ENCODE measurements around the gene CTU1.
A peak's percentile ranks its signal among the peaks of the same experiment; 100 is the strongest.

Gene CTU1

GRCh38 chr19:51107406-51108065 lies 673 bp downstream of the CTU1 start:
- Histone ChIP-seq H3K4ac (ENCODE audit: low read depth, low read length) (peak overlapping the region; percentile 7), H3K4me2 (ENCODE audit: low read length) (peak overlapping the region; percentile 71), H4K12ac (ENCODE audit: low read depth, low read length) (no peak overlapping the region), H3K9ac (ENCODE audit: low read length) (peak overlapping the region; percentile 14), H3K79me2 (ENCODE audit: control insufficient read depth, insufficient read depth, low read length, poor library complexity) (no peaks in the 10 kb centered on the region), H4K8ac (ENCODE audit: low read depth, low read length) (peak overlapping the region; percentile 64), H2BK120ac (ENCODE audit: insufficient read depth, low read length, poor library complexity) (no peak overlapping the region), H3K14ac (ENCODE audit: low read length) (no peak overlapping the region), H3K18ac (ENCODE audit: low read length) (no peak overlapping the region), H2BK12ac (ENCODE audit: low read length) (no peak overlapping the region), H3K27me3 (ENCODE audit: insufficient read depth, low read length) (no peaks in the 10 kb centered on the region), H3K36me3 (ENCODE audit: control insufficient read depth in 1 of 2, insufficient read depth in 2 of 2, low read length in 2 of 2) (peaks cover 12 to 13% of the 10 kb centered on the region in 2 experiments), H3K4me1 (ENCODE audit: control insufficient read depth in 1 of 2, insufficient read depth in 2 of 2, low read length in 2 of 2) (peaks cover 7 to 10% of the 10 kb centered on the region in 2 experiments), H2AK5ac (ENCODE audit: low read length) (no peak overlapping the region), H3K9me3 (ENCODE audit: insufficient read depth, low read depth, low read length) (peaks cover 5% of the 10 kb centered on the region), H3K79me1 (ENCODE audit: low read length) (peaks cover 2% of the 10 kb centered on the region), H3K27ac (ENCODE audit: low read depth, low read length) (no peak overlapping the region), H3K4me3 (ENCODE audit: low read depth, low read length) (peak overlapping the region; percentile 87), H4K91ac (ENCODE audit: low read depth, low read length) (no peak overlapping the region), H3K23ac (ENCODE audit: low read length) (no peak overlapping the region), H2AFZ (ENCODE audit: insufficient read depth, low read length, poor library complexity) (peak overlapping the region; percentile 11), H2BK5ac (ENCODE audit: low read depth, low read length, poor library complexity) (no peak overlapping the region)
- WGBS (ENCODE audit: extremely low coverage, insufficient coverage, insufficient read length) = no CpG with 5 or more reads among the region's 18 CpGs
- DNase-seq = peak in 1 of 2 donors; percentile 14

GRCh38 chr19:51103926-51104341 lies 4.3 kb downstream of the CTU1 start:
- H2BK5ac ChIP-seq (ENCODE audit: low read depth, low read length, poor library complexity) = no peak overlapping the region
- H2BK120ac ChIP-seq (ENCODE audit: insufficient read depth, low read length, poor library complexity) = no peak overlapping the region
- DNase-seq = no peak
- H3K14ac ChIP-seq (ENCODE audit: low read length) = no peak overlapping the region
- no peak overlapping the region for H3K18ac ChIP-seq (ENCODE audit: low read length)
- no peak overlapping the region for H4K91ac ChIP-seq (ENCODE audit: low read depth, low read length)
- H3K4ac ChIP-seq (ENCODE audit: low read depth, low read length) = no peak overlapping the region
- WGBS (ENCODE audit: extremely low coverage, insufficient coverage, insufficient read length) = no CpG with 5 or more reads among the region's 49 CpGs
- no peak overlapping the region for H3K27ac ChIP-seq (ENCODE audit: low read depth, low read length)
- H4K8ac ChIP-seq (ENCODE audit: low read depth, low read length) = no peak overlapping the region
- H3K9ac ChIP-seq (ENCODE audit: low read length) = no peak overlapping the region
- peaks cover 22 to 23% of the 10 kb centered on the region in 2 experiments for H3K36me3 ChIP-seq (ENCODE audit: control insufficient read depth in 1 of 2, insufficient read depth in 2 of 2, low read length in 2 of 2)
- H2BK12ac ChIP-seq (ENCODE audit: low read length) = no peak overlapping the region
- no peaks in the 10 kb centered on the region for H3K27me3 ChIP-seq (ENCODE audit: insufficient read depth, low read length)
- H3K9me3 ChIP-seq (ENCODE audit: insufficient read depth, low read depth, low read length) = peaks cover 5% of the 10 kb centered on the region
- peaks cover 2% of the 10 kb centered on the region for H3K79me1 ChIP-seq (ENCODE audit: low read length)
- no peaks in the 10 kb centered on the region for H3K79me2 ChIP-seq (ENCODE audit: control insufficient read depth, insufficient read depth, low read length, poor library complexity)
- peaks cover 6 to 10% of the 10 kb centered on the region in 2 experiments for H3K4me1 ChIP-seq (ENCODE audit: control insufficient read depth in 1 of 2, insufficient read depth in 2 of 2, low read length in 2 of 2)
- no peak overlapping the region for H4K12ac ChIP-seq (ENCODE audit: low read depth, low read length)
- no peak overlapping the region for H2AK5ac ChIP-seq (ENCODE audit: low read length)
- H3K23ac ChIP-seq (ENCODE audit: low read length) = no peak overlapping the region
- no peak overlapping the region for H3K4me2 ChIP-seq (ENCODE audit: low read length)
- H2AFZ ChIP-seq (ENCODE audit: insufficient read depth, low read length, poor library complexity) = no peak overlapping the region
- no peak overlapping the region for H3K4me3 ChIP-seq (ENCODE audit: low read depth, low read length)

- Histone ChIP-seq H2AK5ac (ENCODE audit: low read length) (no peak overlapping the region), H4K8ac (ENCODE audit: low read depth, low read length) (no peak overlapping the region), H3K27me3 (ENCODE audit: insufficient read depth, low read length) (no peaks in the 10 kb centered on the region), H2AFZ (ENCODE audit: insufficient read depth, low read length, poor library complexity) (no peak overlapping the region), H4K91ac (ENCODE audit: low read depth, low read length) (no peak overlapping the region), H2BK120ac (ENCODE audit: insufficient read depth, low read length, poor library complexity) (no peak overlapping the region), H3K4me3 (ENCODE audit: low read depth, low read length) (no peak overlapping the region), H4K12ac (ENCODE audit: low read depth, low read length) (no peak overlapping the region), H2BK12ac (ENCODE audit: low read length) (no peak overlapping the region), H3K18ac (ENCODE audit: low read length) (no peak overlapping the region), H3K23ac (ENCODE audit: low read length) (no peak overlapping the region), H3K4me2 (ENCODE audit: low read length) (no peak overlapping the region), H3K14ac (ENCODE audit: low read length) (no peak overlapping the region), H3K79me1 (ENCODE audit: low read length) (peaks cover under 1% of the 10 kb centered on the region), H3K9ac (ENCODE audit: low read length) (no peak overlapping the region), H3K9me3 (ENCODE audit: insufficient read depth, low read depth, low read length) (peaks cover 5% of the 10 kb centered on the region), H3K36me3 (ENCODE audit: control insufficient read depth in 1 of 2, insufficient read depth in 2 of 2, low read length in 2 of 2) (peaks cover 27 to 28% of the 10 kb centered on the region in 2 experiments), H3K79me2 (ENCODE audit: control insufficient read depth, insufficient read depth, low read length, poor library complexity) (no peaks in the 10 kb centered on the region), H3K4me1 (ENCODE audit: control insufficient read depth in 1 of 2, insufficient read depth in 2 of 2, low read length in 2 of 2) (peaks cover 3 to 6% of the 10 kb centered on the region in 2 experiments), H3K4ac (ENCODE audit: low read depth, low read length) (no peak overlapping the region), H2BK5ac (ENCODE audit: low read depth, low read length, poor library complexity) (no peak overlapping the region), H3K27ac (ENCODE audit: low read depth, low read length) (no peak overlapping the region)
- DNase-seq = no peak
- no CpG with 5 or more reads among the region's 7 CpGs for WGBS (ENCODE audit: extremely low coverage, insufficient coverage, insufficient read length)
Measured at GRCh38 chr19:51102991-51103390, 5.2 kb downstream of the CTU1 start.

GRCh38 chr19:51101171-51101865 lies 6.9 kb downstream of the CTU1 start:
- H3K27ac ChIP-seq (ENCODE audit: low read depth, low read length) = no peak overlapping the region
- peaks cover 5% of the 10 kb centered on the region for H3K9me3 ChIP-seq (ENCODE audit: insufficient read depth, low read depth, low read length)
- H2BK5ac ChIP-seq (ENCODE audit: low read depth, low read length, poor library complexity) = no peak overlapping the region
- no peak overlapping the region for H3K23ac ChIP-seq (ENCODE audit: low read length)
- no peak overlapping the region for H3K4ac ChIP-seq (ENCODE audit: low read depth, low read length)
- H4K8ac ChIP-seq (ENCODE audit: low read depth, low read length) = no peak overlapping the region
- H2BK12ac ChIP-seq (ENCODE audit: low read length) = no peak overlapping the region
- no peak overlapping the region for H2AK5ac ChIP-seq (ENCODE audit: low read length)
- no peak overlapping the region for H3K14ac ChIP-seq (ENCODE audit: low read length)
- no peak overlapping the region for H3K4me3 ChIP-seq (ENCODE audit: low read depth, low read length)
- H2BK120ac ChIP-seq (ENCODE audit: insufficient read depth, low read length, poor library complexity) = no peak overlapping the region
- WGBS (ENCODE audit: extremely low coverage, insufficient coverage, insufficient read length) = no CpG with 5 or more reads among the region's 5 CpGs
- no peak overlapping the region for H3K4me2 ChIP-seq (ENCODE audit: low read length)
- H3K9ac ChIP-seq (ENCODE audit: low read length) = no peak overlapping the region
- H3K18ac ChIP-seq (ENCODE audit: low read length) = no peak overlapping the region
- no peaks in the 10 kb centered on the region for H3K27me3 ChIP-seq (ENCODE audit: insufficient read depth, low read length)
- H3K79me2 ChIP-seq (ENCODE audit: control insufficient read depth, insufficient read depth, low read length, poor library complexity) = no peaks in the 10 kb centered on the region
- no peak for DNase-seq
- H3K36me3 ChIP-seq (ENCODE audit: control insufficient read depth in 1 of 2, insufficient read depth in 2 of 2, low read length in 2 of 2) = peaks cover 31 to 32% of the 10 kb centered on the region in 2 experiments
- no peaks in the 10 kb centered on the region for H3K4me1 ChIP-seq (ENCODE audit: control insufficient read depth in 1 of 2, insufficient read depth in 2 of 2, low read length in 2 of 2)
- H4K91ac ChIP-seq (ENCODE audit: low read depth, low read length) = no peak overlapping the region
- no peaks in the 10 kb centered on the region for H3K79me1 ChIP-seq (ENCODE audit: low read length)
- no peak overlapping the region for H2AFZ ChIP-seq (ENCODE audit: insufficient read depth, low read length, poor library complexity)
- no peak overlapping the region for H4K12ac ChIP-seq (ENCODE audit: low read depth, low read length)
